Neural progenitor cell (in vitro differentiated cells): ENCODE data around the gene CCDC179.

Source experiments
- CTCF ChIP-seq: fragments of 200-600 bp; sonication (generic); IDR thresholded peaks from 2 replicates; pipeline ENCODE4 v1.5.1; 2017; ENCODE audit warnings: antibody characterized with exemption, mild to moderate bottlenecking
- EZH2 ChIP-seq: fragments of 200-600 bp; sonication (generic); IDR thresholded peaks from 2 replicates; pipeline ENCODE4 v1.6.1; 2017; ENCODE audit warnings: antibody characterized with exemption, mild to moderate bottlenecking, moderate library complexity

GRCh38 chr11:22846726-22847125 is 13.5 kb downstream of the CCDC179 start:
- TF ChIP-seq CTCF (no peak), EZH2 (no peak)
